Measurements from ENCODE around the gene NHSL2. TPM values are rescaled to one million over a fixed set of nuclear protein-coding genes. Genes with fewer than 3 reads are reported as not detected.

Gene NHSL2
- total and polyA plus RNA-seq, 2 of the 13 experiments (the other 11 are each of a cell fraction or from before 2014, with no cell fraction given), result not detected

GRCh38 chrX:72181178-72182125 is 270.8 kb downstream of the NHSL2 start, which contains the start of gene PIN4 (continued):
- TF ChIP-seq, protein P1, sequence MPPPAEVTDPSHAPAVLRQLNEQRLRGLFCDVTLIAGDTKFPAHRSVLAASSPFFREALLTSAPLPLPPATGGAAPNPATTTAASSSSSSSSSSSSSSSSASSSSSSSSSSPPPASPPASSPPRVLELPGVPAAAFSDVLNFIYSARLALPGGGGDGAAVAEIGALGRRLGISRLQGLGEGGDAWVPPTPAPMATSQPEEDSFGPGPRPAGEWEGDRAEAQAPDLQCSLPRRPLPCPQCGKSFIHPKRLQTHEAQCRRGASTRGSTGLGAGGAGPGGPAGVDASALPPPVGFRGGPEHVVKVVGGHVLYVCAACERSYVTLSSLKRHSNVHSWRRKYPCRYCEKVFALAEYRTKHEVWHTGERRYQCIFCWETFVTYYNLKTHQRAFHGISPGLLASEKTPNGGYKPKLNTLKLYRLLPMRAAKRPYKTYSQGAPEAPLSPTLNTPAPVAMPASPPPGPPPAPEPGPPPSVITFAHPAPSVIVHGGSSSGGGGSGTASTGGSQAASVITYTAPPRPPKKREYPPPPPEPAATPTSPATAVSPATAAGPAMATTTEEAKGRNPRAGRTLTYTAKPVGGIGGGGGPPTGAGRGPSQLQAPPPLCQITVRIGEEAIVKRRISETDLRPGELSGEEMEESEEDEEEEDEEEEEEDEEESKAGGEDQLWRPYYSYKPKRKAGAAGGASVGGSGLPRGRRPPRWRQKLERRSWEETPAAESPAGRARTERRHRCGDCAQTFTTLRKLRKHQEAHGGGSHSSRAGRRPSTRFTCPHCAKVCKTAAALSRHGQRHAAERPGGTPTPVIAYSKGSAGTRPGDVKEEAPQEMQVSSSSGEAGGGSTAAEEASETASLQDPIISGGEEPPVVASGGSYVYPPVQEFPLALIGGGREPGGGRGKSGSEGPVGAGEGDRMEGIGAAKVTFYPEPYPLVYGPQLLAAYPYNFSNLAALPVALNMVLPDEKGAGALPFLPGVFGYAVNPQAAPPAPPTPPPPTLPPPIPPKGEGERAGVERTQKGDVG (CRISPR knock-in tag; IDR thresholded peaks at IDR 0.05; ENCODE audit: borderline replicate concordance), result no peak
- TF ChIP-seq NR2F2 (IDR thresholded peaks at IDR 0.05; ENCODE audit: borderline replicate concordance, low read depth), result no peak
- TF ChIP-seq RBM39 (IDR thresholded peaks at IDR 0.05; ENCODE audit: low read depth, low read length, poor library complexity, severe bottlenecking), result no peak
- TF ChIP-seq, protein P2, sequence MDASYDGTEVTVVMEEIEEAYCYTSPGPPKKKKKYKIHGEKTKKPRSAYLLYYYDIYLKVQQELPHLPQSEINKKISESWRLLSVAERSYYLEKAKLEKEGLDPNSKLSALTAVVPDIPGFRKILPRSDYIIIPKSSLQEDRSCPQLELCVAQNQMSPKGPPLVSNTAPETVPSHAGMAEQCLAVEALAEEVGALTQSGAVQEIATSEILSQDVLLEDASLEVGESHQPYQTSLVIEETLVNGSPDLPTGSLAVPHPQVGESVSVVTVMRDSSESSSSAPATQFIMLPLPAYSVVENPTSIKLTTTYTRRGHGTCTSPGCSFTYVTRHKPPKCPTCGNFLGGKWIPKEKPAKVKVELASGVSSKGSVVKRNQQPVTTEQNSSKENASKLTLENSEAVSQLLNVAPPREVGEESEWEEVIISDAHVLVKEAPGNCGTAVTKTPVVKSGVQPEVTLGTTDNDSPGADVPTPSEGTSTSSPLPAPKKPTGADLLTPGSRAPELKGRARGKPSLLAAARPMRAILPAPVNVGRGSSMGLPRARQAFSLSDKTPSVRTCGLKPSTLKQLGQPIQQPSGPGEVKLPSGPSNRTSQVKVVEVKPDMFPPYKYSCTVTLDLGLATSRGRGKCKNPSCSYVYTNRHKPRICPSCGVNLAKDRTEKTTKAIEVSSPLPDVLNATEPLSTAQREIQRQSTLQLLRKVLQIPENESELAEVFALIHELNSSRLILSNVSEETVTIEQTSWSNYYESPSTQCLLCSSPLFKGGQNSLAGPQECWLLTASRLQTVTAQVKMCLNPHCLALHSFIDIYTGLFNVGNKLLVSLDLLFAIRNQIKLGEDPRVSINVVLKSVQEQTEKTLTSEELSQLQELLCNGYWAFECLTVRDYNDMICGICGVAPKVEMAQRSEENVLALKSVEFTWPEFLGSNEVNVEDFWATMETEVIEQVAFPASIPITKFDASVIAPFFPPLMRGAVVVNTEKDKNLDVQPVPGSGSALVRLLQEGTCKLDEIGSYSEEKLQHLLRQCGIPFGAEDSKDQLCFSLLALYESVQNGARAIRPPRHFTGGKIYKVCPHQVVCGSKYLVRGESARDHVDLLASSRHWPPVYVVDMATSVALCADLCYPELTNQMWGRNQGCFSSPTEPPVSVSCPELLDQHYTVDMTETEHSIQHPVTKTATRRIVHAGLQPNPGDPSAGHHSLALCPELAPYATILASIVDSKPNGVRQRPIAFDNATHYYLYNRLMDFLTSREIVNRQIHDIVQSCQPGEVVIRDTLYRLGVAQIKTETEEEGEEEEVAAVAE (CRISPR knock-in tag; IDR thresholded peaks at IDR 0.05; ENCODE audit: borderline replicate concordance), result peak; percentile 36; the same call in 1 of the 2 replicates
- TF ChIP-seq KLF12 (CRISPR knock-in tag; IDR thresholded peaks at IDR 0.05; ENCODE audit: borderline replicate concordance), result peak; percentile 44; the same call in 1 of the 2 replicates
- no peak for TF ChIP-seq RFX3 (CRISPR knock-in tag; IDR thresholded peaks at IDR 0.05)
- no peak for TF ChIP-seq THYN1 (CRISPR knock-in tag; IDR thresholded peaks at IDR 0.05; ENCODE audit: borderline replicate concordance, low read depth)
- no peak for TF ChIP-seq YEATS4 (CRISPR knock-in tag; IDR thresholded peaks at IDR 0.05; ENCODE audit: borderline replicate concordance)
- TF ChIP-seq REXO4 (CRISPR knock-in tag; IDR thresholded peaks at IDR 0.05; ENCODE audit: borderline replicate concordance), result no peak
- no peak for TF ChIP-seq PLSCR1 (CRISPR knock-in tag; IDR thresholded peaks at IDR 0.05; ENCODE audit: borderline replicate concordance)
- TF ChIP-seq PPARG (CRISPR knock-in tag; conservative IDR thresholded peaks at IDR 0.05), result no peak
- TF ChIP-seq ZGPAT (CRISPR knock-in tag; IDR thresholded peaks at IDR 0.05), result 0 out of 2 replicates have a peak, but pooled peaks have one; percentile 19
- TF ChIP-seq CBX5 (CRISPR knock-in tag; IDR thresholded peaks at IDR 0.05; ENCODE audit: borderline replicate concordance), result no peak
- no peak for TF ChIP-seq KLF11 (CRISPR knock-in tag; IDR thresholded peaks at IDR 0.05)
- TF ChIP-seq ZNF501 (CRISPR knock-in tag; IDR thresholded peaks at IDR 0.05), result peak; percentile 43; the same call in 1 of the 2 replicates
- no peak for TF ChIP-seq TEF (CRISPR knock-in tag; IDR thresholded peaks at IDR 0.05)
- no peak for TF ChIP-seq ZNF878 (CRISPR knock-in tag; IDR thresholded peaks at IDR 0.05)

Data from HepG2 (cell line).